Measurements from ENCODE around the gene SPAAR. TPM values are rescaled to one million over a fixed set of nuclear protein-coding genes. Genes with fewer than 3 reads are reported as not detected.
"Not testable (repeated sequence)": the region's sequence is repeated elsewhere in the genome, so short reads cannot be mapped to it uniquely, and the experiment has no call there.

The SPAAR gene
- total RNA-seq, 1 donor from 2014 or later = 0.49 TPM

- DNase-seq (ENCODE audit: extremely low spot score in 2 of 2) = no peak
- H3K9me3 ChIP-seq = no peaks in the 10 kb centered on the region
- H3K4me1 ChIP-seq = peaks cover 62% of the 10 kb centered on the region
- peak overlapping the region; percentile 97 for H3K27ac ChIP-seq
- no peak overlapping the region for H3K4me3 ChIP-seq
- H3K27me3 ChIP-seq = no peaks in the 10 kb centered on the region
- no peaks in the 10 kb centered on the region for H3K36me3 ChIP-seq
- intact Hi-C loops (cut with DNase I) = no loop called here
- TF ChIP-seq CTCF (IDR thresholded peaks at IDR 0.05) (peak in 1 of 3 experiments; percentile 8), POLR2A (IDR thresholded peaks at IDR 0.05) (no peak)
Measured at GRCh38 chr9:35910613-35911359, 1.5 kb downstream of the SPAAR start.

GRCh38 chr9:35911690-35912089, 2.4 kb downstream of the SPAAR start:
- intact Hi-C loops (cut with DNase I) = no loop called here
- Histone ChIP-seq H3K27me3 (no peaks in the 10 kb centered on the region), H3K36me3 (no peaks in the 10 kb centered on the region), H3K4me3 (no peak overlapping the region), H3K9me3 (no peaks in the 10 kb centered on the region), H3K4me1 (peaks cover 53% of the 10 kb centered on the region), H3K27ac (peak overlapping the region; percentile 97)
- no peak for DNase-seq (ENCODE audit: extremely low spot score in 2 of 2)
- TF ChIP-seq CTCF (IDR thresholded peaks at IDR 0.05) = no peak

GRCh38 chr9:35912791-35913400, 3.6 kb downstream of the SPAAR start:
- H3K36me3 ChIP-seq = no peaks in the 10 kb centered on the region
- no peaks in the 10 kb centered on the region for H3K27me3 ChIP-seq
- TF ChIP-seq POLR2AphosphoS5 (IDR thresholded peaks at IDR 0.05; ENCODE audit: insufficient read depth in 1 of 2, low read depth in 1 of 2) (no peak), CTCF (IDR thresholded peaks at IDR 0.05) (no peak), POLR2A (IDR thresholded peaks at IDR 0.05) (no peak)
- peaks cover 41% of the 10 kb centered on the region for H3K4me1 ChIP-seq
- H3K4me3 ChIP-seq = no peak overlapping the region
- no peaks in the 10 kb centered on the region for H3K9me3 ChIP-seq
- H3K27ac ChIP-seq = peak overlapping the region; percentile 97
- intact Hi-C loops (cut with DNase I) = no loop called here
- no peak for DNase-seq (ENCODE audit: extremely low spot score in 2 of 2)

- intact Hi-C loops (cut with DNase I); H3K4me3 ChIP-seq: not testable (repeated sequence)
Measured at GRCh38 chr9:35913429-35913828, 4.1 kb downstream of the SPAAR start.

GRCh38 chr9:35914301-35914807, 5.1 kb downstream of the SPAAR start:
- no peaks in the 10 kb centered on the region for H3K9me3 ChIP-seq
- H3K27me3 ChIP-seq = no peaks in the 10 kb centered on the region
- H3K4me1 ChIP-seq = peaks cover 27% of the 10 kb centered on the region
- no peak for DNase-seq (ENCODE audit: extremely low spot score in 2 of 2)
- H3K27ac ChIP-seq = peak overlapping the region; percentile 11
- H3K36me3 ChIP-seq = no peaks in the 10 kb centered on the region
- TF ChIP-seq POLR2AphosphoS5 (IDR thresholded peaks at IDR 0.05; ENCODE audit: insufficient read depth in 1 of 2, low read depth in 1 of 2) = peak in 1 of 2 donors; percentile 15
- no peak for TF ChIP-seq CTCF (IDR thresholded peaks at IDR 0.05)
- intact Hi-C loops (cut with DNase I) = no loop called here
- H3K4me3 ChIP-seq = no peak overlapping the region

More at GRCh38 chr9:35913429-35913828, 4.1 kb downstream of the SPAAR start:
- H3K27ac ChIP-seq = peak overlapping the region; percentile 11
- not testable (repeated sequence) for H3K27me3 ChIP-seq; DNase-seq (ENCODE audit: extremely low spot score in 2 of 2); H3K36me3 ChIP-seq; H3K9me3 ChIP-seq
- H3K4me1 ChIP-seq = peaks cover 36% of the 10 kb centered on the region
